HepG2 (cell line): ENCODE measurements around the gene OGFOD3. TPM values are rescaled to one million over a fixed set of nuclear protein-coding genes. Genes with fewer than 3 reads are reported as not detected.

Source experiments
- AKAP8 ChIP-seq: sonication (generic); formaldehyde crosslinking; IDR thresholded peaks from 2 replicates; pipeline ENCODE4 v1.5.1; 2020; ENCODE audit warnings: mild to moderate bottlenecking, missing genetic modification reagents
- DNMT1 ChIP-seq: sonication (generic); formaldehyde crosslinking; IDR thresholded peaks from 2 replicates; pipeline ENCODE4 v1.5.1; 2020; ENCODE audit warnings: mild to moderate bottlenecking, missing genetic modification reagents
- ELF1 ChIP-seq: sonication (generic); formaldehyde crosslinking; IDR thresholded peaks from 2 replicates; pipeline ENCODE4 v1.4.0; 2020; ENCODE audit warnings: missing genetic modification reagents
- IKZF5 ChIP-seq: IDR thresholded peaks from 2 replicates; pipeline ENCODE4 v1.6.1; 2018; ENCODE audit warnings: missing genetic modification reagents, mild to moderate bottlenecking, missing compliant biosample characterization
- KAT2B ChIP-seq: fragments of 150-350 bp; IDR thresholded peaks from 2 replicates; pipeline ENCODE4 v1.6.1; 2014; ENCODE audit warnings: low read depth, low read length, borderline replicate concordance
- KLF11 ChIP-seq: IDR thresholded peaks from 2 replicates; pipeline ENCODE4 v1.6.1; 2016; ENCODE audit warnings: missing compliant biosample characterization
- MBNL3 ChIP-seq: fragments of 250-450 bp; sonication (Bioruptor Pico); conservative IDR thresholded peaks from 2 replicates; pipeline ENCODE4 v1.8.0; 2022; ENCODE audit warnings: mild to moderate bottlenecking, inconsistent platforms
- MXI1 ChIP-seq: IDR thresholded peaks from 3 replicates; pipeline ENCODE4 v1.6.1; 2012; ENCODE audit warnings: low read depth, low read length, inconsistent platforms, borderline replicate concordance
- NCOA5 ChIP-seq: sonication (generic); formaldehyde crosslinking; IDR thresholded peaks from 2 replicates; pipeline ENCODE4 v1.4.0; 2020; ENCODE audit warnings: missing genetic modification reagents
- NRL ChIP-seq: sonication (generic); formaldehyde crosslinking; IDR thresholded peaks from 2 replicates; pipeline ENCODE4 v1.5.0; 2020; ENCODE audit warnings: missing genetic modification reagents, mild to moderate bottlenecking, moderate library complexity, borderline replicate concordance
- RFXAP ChIP-seq: sonication (generic); formaldehyde crosslinking; IDR thresholded peaks from 2 replicates; pipeline ENCODE4 v1.4.0; 2020; ENCODE audit warnings: missing genetic modification reagents, borderline replicate concordance
- TBL1XR1 ChIP-seq: fragments of 150-350 bp; IDR thresholded peaks from 2 replicates; pipeline ENCODE4 v1.6.1; 2014; ENCODE audit warnings: borderline replicate concordance, low read length; ENCODE audit not compliant: partially characterized antibody
- ZBTB20 ChIP-seq: sonication (generic); formaldehyde crosslinking; IDR thresholded peaks from 2 replicates; pipeline ENCODE4 v1.8.1; 2023; ENCODE audit warnings: missing genetic modification reagents, low read depth, mild to moderate bottlenecking, borderline replicate concordance
- ZBTB43 ChIP-seq: sonication (generic); formaldehyde crosslinking; conservative IDR thresholded peaks from 2 replicates; pipeline ENCODE4 v1.4.0; 2020; ENCODE audit warnings: missing genetic modification reagents
- ZNF609 ChIP-seq: sonication (generic); formaldehyde crosslinking; IDR thresholded peaks from 2 replicates; pipeline ENCODE4 v1.4.0; 2020; ENCODE audit warnings: mild to moderate bottlenecking, missing genetic modification reagents, borderline replicate concordance
- ZNF891 ChIP-seq: sonication (generic); formaldehyde crosslinking; IDR thresholded peaks from 2 replicates; pipeline ENCODE4 v1.5.0; 2020; ENCODE audit warnings: mild to moderate bottlenecking, missing genetic modification reagents
- polyA plus RNA-seq, 8 experiments: library from polyadenylated mRNA; depleted of rRNA in 3 of 8; stranded (reverse) in 7 of 8; unstranded in 1 of 8; fragments of >200 nt; fragmentation: Illumina TruSeq in 4 of 8; extraction: Trizol in 4 of 8; gene quantifications; 2 replicates each; pipeline versions ENCODE4 v1.2.1 to v1.2.3, GENCODE V29; 2011 to 2016; ENCODE audit warnings: low read depth in 4 of 8, missing spikeins in 1 of 8, mixed read lengths in 1 of 8; ENCODE audit not compliant: insufficient read depth in 1 of 8
- total RNA-seq, 5 experiments: library from RNA; depleted of rRNA; stranded (reverse); fragments of >200 nt; fragmentation: Illumina TruSeq; extraction: Trizol; gene quantifications; 2 replicates each; pipeline ENCODE4 v1.2.3, GENCODE V29; 2016; ENCODE audit warnings: low read depth in 1 of 5
- TF ChIP-seq, protein P1 (sequence below): sonication (generic); formaldehyde crosslinking; IDR thresholded peaks from 2 replicates; pipeline ENCODE4 v1.5.0; 2020; ENCODE audit warnings: missing genetic modification reagents
- TF ChIP-seq, protein P2 (sequence below): sonication (generic); formaldehyde crosslinking; IDR thresholded peaks from 2 replicates; pipeline ENCODE4 v1.4.0; 2020; ENCODE audit warnings: missing genetic modification reagents

OGFOD3 gene
- total and polyA plus RNA-seq, 2 of the 13 experiments (the other 11 are each of a cell fraction or from before 2014, with no cell fraction given) = 40.0 to 42.1 TPM

- TF ChIP-seq IKZF5 (CRISPR knock-in tag) = peak; percentile 62; the same call in 1 of the 2 replicates
- TF ChIP-seq ZBTB43 (CRISPR knock-in tag) = peak; percentile 65; the same call in 1 of the 2 replicates
- TF ChIP-seq DNMT1 (CRISPR knock-in tag) = no peak
- peak; percentile 87 for TF ChIP-seq MXI1
- no peak for TF ChIP-seq KAT2B
- peak; percentile 96; the same call in 1 of the 2 replicates for TF ChIP-seq AKAP8 (CRISPR knock-in tag)
- no peak; the same call in 1 of the 2 replicates for TF ChIP-seq ZNF609 (CRISPR knock-in tag)
- TF ChIP-seq ZBTB20 (CRISPR knock-in tag) = 0 out of 2 replicates have a peak, but pooled peaks have one; percentile 44
- TF ChIP-seq ELF1 (CRISPR knock-in tag) = 0 out of 2 replicates have a peak, but pooled peaks have one; percentile 12
- TF ChIP-seq NRL (CRISPR knock-in tag) = peak; percentile 31; the same call in 1 of the 2 replicates
- TF ChIP-seq, protein P1, sequence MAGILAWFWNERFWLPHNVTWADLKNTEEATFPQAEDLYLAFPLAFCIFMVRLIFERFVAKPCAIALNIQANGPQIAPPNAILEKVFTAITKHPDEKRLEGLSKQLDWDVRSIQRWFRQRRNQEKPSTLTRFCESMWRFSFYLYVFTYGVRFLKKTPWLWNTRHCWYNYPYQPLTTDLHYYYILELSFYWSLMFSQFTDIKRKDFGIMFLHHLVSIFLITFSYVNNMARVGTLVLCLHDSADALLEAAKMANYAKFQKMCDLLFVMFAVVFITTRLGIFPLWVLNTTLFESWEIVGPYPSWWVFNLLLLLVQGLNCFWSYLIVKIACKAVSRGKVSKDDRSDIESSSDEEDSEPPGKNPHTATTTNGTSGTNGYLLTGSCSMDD (CRISPR knock-in tag) = peak; percentile 61; the same call in 1 of the 2 replicates
- TF ChIP-seq RFXAP (CRISPR knock-in tag) = peak; percentile 45; the same call in 1 of the 2 replicates
- TF ChIP-seq, protein P2, sequence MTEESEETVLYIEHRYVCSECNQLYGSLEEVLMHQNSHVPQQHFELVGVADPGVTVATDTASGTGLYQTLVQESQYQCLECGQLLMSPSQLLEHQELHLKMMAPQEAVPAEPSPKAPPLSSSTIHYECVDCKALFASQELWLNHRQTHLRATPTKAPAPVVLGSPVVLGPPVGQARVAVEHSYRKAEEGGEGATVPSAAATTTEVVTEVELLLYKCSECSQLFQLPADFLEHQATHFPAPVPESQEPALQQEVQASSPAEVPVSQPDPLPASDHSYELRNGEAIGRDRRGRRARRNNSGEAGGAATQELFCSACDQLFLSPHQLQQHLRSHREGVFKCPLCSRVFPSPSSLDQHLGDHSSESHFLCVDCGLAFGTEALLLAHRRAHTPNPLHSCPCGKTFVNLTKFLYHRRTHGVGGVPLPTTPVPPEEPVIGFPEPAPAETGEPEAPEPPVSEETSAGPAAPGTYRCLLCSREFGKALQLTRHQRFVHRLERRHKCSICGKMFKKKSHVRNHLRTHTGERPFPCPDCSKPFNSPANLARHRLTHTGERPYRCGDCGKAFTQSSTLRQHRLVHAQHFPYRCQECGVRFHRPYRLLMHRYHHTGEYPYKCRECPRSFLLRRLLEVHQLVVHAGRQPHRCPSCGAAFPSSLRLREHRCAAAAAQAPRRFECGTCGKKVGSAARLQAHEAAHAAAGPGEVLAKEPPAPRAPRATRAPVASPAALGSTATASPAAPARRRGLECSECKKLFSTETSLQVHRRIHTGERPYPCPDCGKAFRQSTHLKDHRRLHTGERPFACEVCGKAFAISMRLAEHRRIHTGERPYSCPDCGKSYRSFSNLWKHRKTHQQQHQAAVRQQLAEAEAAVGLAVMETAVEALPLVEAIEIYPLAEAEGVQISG (CRISPR knock-in tag) = peak; percentile 59
- TF ChIP-seq ZNF891 (CRISPR knock-in tag) = no peak
- TF ChIP-seq TBL1XR1 = no peak
- no peak for TF ChIP-seq KLF11 (CRISPR knock-in tag)
- TF ChIP-seq NCOA5 = peak; percentile 88; the same call in 1 of the 2 replicates
- TF ChIP-seq MBNL3 (CRISPR knock-in tag) = no peak
These were observed 30.0 kb downstream of the OGFOD3 start (continued) for GRCh38 chr17:82388223-82388921.
